SU-DHL-6 (cell line): Measurements from ENCODE around the gene RAB1A.

ENCODE experiments used
- EZH2phosphoT487 ChIP-seq: fragments of 200-600 bp; sonication (generic), shearing (Covaris generic); conservative IDR thresholded peaks from 2 replicates; pipeline ENCODE4 v1.6.1; 2018; ENCODE audit warnings: mild to moderate bottlenecking, antibody characterized with exemption, low read length, moderate library complexity, mixed read lengths
- TF ChIP-seq, protein P1 (sequence below): fragments of 200-600 bp; sonication (generic); IDR thresholded peaks from one replicate; pipeline ENCODE4 v1.5.1; 2017; ENCODE audit warnings: antibody characterized with exemption, mild to moderate bottlenecking, low read length, moderate library complexity; ENCODE audit not compliant: insufficient read depth, poor library complexity, severe bottlenecking

DNA sequence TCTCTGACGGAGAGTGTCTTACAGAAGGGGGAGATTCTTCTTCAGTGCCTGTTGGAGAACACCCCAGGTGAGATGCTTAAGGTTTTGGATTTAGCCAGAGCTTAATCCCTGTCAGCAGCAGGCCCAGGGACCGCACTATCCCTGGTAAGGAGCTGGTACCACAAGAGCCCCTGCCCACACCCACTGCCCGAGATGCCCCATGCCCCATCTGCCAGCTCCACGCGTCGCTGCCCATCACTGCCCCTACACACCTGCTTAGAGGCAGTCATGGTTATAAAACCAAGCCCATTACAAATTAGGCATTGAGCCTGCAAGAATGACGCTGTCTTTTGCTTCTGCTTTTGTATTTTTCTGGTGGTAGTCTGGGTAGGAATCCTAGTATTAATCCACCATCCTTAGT is 52.0 kb downstream of the RAB1A start:
- TF ChIP-seq, protein P1, sequence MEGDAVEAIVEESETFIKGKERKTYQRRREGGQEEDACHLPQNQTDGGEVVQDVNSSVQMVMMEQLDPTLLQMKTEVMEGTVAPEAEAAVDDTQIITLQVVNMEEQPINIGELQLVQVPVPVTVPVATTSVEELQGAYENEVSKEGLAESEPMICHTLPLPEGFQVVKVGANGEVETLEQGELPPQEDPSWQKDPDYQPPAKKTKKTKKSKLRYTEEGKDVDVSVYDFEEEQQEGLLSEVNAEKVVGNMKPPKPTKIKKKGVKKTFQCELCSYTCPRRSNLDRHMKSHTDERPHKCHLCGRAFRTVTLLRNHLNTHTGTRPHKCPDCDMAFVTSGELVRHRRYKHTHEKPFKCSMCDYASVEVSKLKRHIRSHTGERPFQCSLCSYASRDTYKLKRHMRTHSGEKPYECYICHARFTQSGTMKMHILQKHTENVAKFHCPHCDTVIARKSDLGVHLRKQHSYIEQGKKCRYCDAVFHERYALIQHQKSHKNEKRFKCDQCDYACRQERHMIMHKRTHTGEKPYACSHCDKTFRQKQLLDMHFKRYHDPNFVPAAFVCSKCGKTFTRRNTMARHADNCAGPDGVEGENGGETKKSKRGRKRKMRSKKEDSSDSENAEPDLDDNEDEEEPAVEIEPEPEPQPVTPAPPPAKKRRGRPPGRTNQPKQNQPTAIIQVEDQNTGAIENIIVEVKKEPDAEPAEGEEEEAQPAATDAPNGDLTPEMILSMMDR: no peak
- TF ChIP-seq EZH2phosphoT487: no peak
